Measurements from ENCODE around the gene OR52M1. TPM values are rescaled to one million over a fixed set of nuclear protein-coding genes. Genes with fewer than 3 reads are reported as not detected.

Gene OR52M1
- polyA plus RNA-seq, 1 donor (not counting 4 experiments of a cell fraction or from before 2014, with no cell fraction given), result not detected

DNA sequence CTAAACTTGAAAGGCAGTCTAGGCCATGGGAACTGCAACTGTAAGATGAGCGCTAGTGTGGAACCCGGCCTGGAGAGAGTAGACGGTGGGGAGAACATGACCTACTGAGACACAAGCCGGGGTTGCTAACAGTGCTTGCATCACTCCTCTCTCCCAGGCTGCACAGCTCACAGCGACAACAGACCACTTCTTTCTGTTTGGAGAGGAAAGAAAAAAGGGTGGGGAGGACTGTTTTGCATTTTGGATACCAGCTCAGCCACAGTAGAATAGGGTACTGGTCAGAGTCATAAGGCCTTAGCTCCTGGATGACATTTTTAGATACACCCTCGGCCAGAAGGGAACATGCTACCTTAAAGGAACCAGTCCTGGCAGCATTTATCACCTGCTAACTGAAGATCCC, 22.2 kb upstream of the OR52M1 start:
- H3K9ac ChIP-seq (ENCODE audit: control insufficient read depth, extremely low read depth, insufficient read depth, low read length), result no peak overlapping the region

DNA sequence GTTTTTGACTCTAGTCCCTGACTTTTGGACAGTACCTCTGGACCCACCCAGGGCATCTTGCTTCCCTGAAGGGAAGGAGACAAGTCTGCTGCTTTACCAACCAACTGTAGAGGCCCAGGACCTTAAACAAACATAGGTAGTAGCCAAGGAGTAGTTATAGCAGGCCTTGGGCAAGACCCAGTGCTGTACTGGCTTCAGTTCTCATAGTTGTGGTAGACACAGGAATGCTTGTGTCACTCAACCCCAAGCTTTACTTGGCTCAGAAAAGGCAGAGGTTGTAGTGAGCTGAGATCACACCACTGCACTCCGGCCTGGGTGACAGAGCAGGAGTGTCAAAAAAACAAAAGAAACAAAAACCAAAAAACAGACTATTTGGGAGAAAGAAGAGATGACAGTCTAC, 21.3 kb upstream of the OR52M1 start:
- DNase-seq (ENCODE audit: low read depth, low spot score), result no peak
- H4K20me1 ChIP-seq (ENCODE audit: control insufficient read depth, extremely low read depth, insufficient read depth, low read length), result no peaks in the 10 kb centered on the region
- H3K27ac ChIP-seq (ENCODE audit: control insufficient read depth, insufficient read depth, low read length), result no peak overlapping the region
- no peak overlapping the region for H3K9ac ChIP-seq (ENCODE audit: control insufficient read depth, extremely low read depth, insufficient read depth, low read length)
- H2AFZ ChIP-seq (ENCODE audit: control insufficient read depth, low read length), result no peak overlapping the region
- no peaks in the 10 kb centered on the region for H3K79me2 ChIP-seq (ENCODE audit: control insufficient read depth, insufficient read depth, low read length)
- no peaks in the 10 kb centered on the region for H3K4me1 ChIP-seq (ENCODE audit: control insufficient read depth, extremely low read depth, insufficient read depth, low read length)
- TF ChIP-seq, protein P1, sequence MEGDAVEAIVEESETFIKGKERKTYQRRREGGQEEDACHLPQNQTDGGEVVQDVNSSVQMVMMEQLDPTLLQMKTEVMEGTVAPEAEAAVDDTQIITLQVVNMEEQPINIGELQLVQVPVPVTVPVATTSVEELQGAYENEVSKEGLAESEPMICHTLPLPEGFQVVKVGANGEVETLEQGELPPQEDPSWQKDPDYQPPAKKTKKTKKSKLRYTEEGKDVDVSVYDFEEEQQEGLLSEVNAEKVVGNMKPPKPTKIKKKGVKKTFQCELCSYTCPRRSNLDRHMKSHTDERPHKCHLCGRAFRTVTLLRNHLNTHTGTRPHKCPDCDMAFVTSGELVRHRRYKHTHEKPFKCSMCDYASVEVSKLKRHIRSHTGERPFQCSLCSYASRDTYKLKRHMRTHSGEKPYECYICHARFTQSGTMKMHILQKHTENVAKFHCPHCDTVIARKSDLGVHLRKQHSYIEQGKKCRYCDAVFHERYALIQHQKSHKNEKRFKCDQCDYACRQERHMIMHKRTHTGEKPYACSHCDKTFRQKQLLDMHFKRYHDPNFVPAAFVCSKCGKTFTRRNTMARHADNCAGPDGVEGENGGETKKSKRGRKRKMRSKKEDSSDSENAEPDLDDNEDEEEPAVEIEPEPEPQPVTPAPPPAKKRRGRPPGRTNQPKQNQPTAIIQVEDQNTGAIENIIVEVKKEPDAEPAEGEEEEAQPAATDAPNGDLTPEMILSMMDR (optimal IDR thresholded peaks at IDR 0.05 in 1 of 3, IDR thresholded peaks at IDR 0.05 in 1 of 3, conservative IDR thresholded peaks at IDR 0.05 in 1 of 3; ENCODE audit: extremely low read depth in 1 of 3, insufficient read depth in 2 of 3, low read length in 3 of 3), result no peak
- no peak for TF ChIP-seq EZH2 (IDR thresholded peaks at IDR 0.05; ENCODE audit: low read length)
- H3K4me3 ChIP-seq (ENCODE audit: control insufficient read depth in 2 of 3, extremely low read depth in 1 of 3, insufficient read depth in 2 of 3, low read depth in 1 of 3, low read length in 3 of 3), result no peak overlapping the region
- H3K27me3 ChIP-seq (ENCODE audit: control insufficient read depth, extremely low read depth, insufficient read depth, low read length), result no peaks in the 10 kb centered on the region
- no peak for FAIRE-seq
- H3K9me3 ChIP-seq (ENCODE audit: control insufficient read depth, low read depth, low read length), result no peaks in the 10 kb centered on the region
- no peaks in the 10 kb centered on the region for H3K9me1 ChIP-seq (ENCODE audit: control insufficient read depth, extremely low read depth, insufficient read depth, low read length)
- no peak overlapping the region for H3K4me2 ChIP-seq (ENCODE audit: control insufficient read depth, extremely low read depth, insufficient read depth, low read depth, low read length)
- no peaks in the 10 kb centered on the region for H3K36me3 ChIP-seq (ENCODE audit: control insufficient read depth in 2 of 2, extremely low read depth in 1 of 2, insufficient read depth in 2 of 2, low read length in 2 of 2)
- dilution Hi-C loops (cut with MboI; ENCODE audit: extremely low pct_ligation_motif_present, low sequenced_read_pairs), result no loop called here

More for the DNA sequence above, 22.2 kb upstream of the OR52M1 start:
- no peaks in the 10 kb centered on the region for H3K79me2 ChIP-seq (ENCODE audit: control insufficient read depth, insufficient read depth, low read length)
- no peak overlapping the region for H3K4me2 ChIP-seq (ENCODE audit: control insufficient read depth, extremely low read depth, insufficient read depth, low read depth, low read length)
- dilution Hi-C loops (cut with MboI; ENCODE audit: extremely low pct_ligation_motif_present, low sequenced_read_pairs), result no loop called here
- TF ChIP-seq, protein P1 (optimal IDR thresholded peaks at IDR 0.05 in 1 of 3, IDR thresholded peaks at IDR 0.05 in 1 of 3, conservative IDR thresholded peaks at IDR 0.05 in 1 of 3; ENCODE audit: extremely low read depth in 1 of 3, insufficient read depth in 2 of 3, low read length in 3 of 3), result no peak
- no peak for TF ChIP-seq EZH2 (IDR thresholded peaks at IDR 0.05; ENCODE audit: low read length)
- no peaks in the 10 kb centered on the region for H3K9me1 ChIP-seq (ENCODE audit: control insufficient read depth, extremely low read depth, insufficient read depth, low read length)
- H3K9me3 ChIP-seq (ENCODE audit: control insufficient read depth, low read depth, low read length), result no peaks in the 10 kb centered on the region
- H3K4me3 ChIP-seq (ENCODE audit: control insufficient read depth in 2 of 3, extremely low read depth in 1 of 3, insufficient read depth in 2 of 3, low read depth in 1 of 3, low read length in 3 of 3), result no peak overlapping the region
- H2AFZ ChIP-seq (ENCODE audit: control insufficient read depth, low read length), result no peak overlapping the region
- H3K4me1 ChIP-seq (ENCODE audit: control insufficient read depth, extremely low read depth, insufficient read depth, low read length), result no peaks in the 10 kb centered on the region
- no peaks in the 10 kb centered on the region for H4K20me1 ChIP-seq (ENCODE audit: control insufficient read depth, extremely low read depth, insufficient read depth, low read length)
- FAIRE-seq, result no peak
- no peaks in the 10 kb centered on the region for H3K36me3 ChIP-seq (ENCODE audit: control insufficient read depth in 2 of 2, extremely low read depth in 1 of 2, insufficient read depth in 2 of 2, low read length in 2 of 2)
- no peak overlapping the region for H3K27ac ChIP-seq (ENCODE audit: control insufficient read depth, insufficient read depth, low read length)
- DNase-seq (ENCODE audit: low read depth, low spot score), result no peak
- H3K27me3 ChIP-seq (ENCODE audit: control insufficient read depth, extremely low read depth, insufficient read depth, low read length), result no peaks in the 10 kb centered on the region
